OCI-LY7 (cell line): Measurements from ENCODE around the gene NCF4.

Source experiments
- EZH2phosphoT487 ChIP-seq: fragments of 200-600 bp; sonication (generic); IDR thresholded peaks from 2 replicates; pipeline ENCODE4 v1.6.1; 2018; ENCODE audit warnings: low read depth, borderline replicate concordance, mild to moderate bottlenecking, mixed run types, antibody characterized with exemption, low read length, moderate library complexity, mixed read lengths
- TF ChIP-seq, protein P1 (sequence below): fragments of 200-600 bp; sonication (generic); conservative IDR thresholded peaks from 2 replicates; pipeline ENCODE4 v1.5.1; 2014; ENCODE audit warnings: mild to moderate bottlenecking, antibody characterized with exemption, low read length, moderate library complexity, mixed read lengths

DNA sequence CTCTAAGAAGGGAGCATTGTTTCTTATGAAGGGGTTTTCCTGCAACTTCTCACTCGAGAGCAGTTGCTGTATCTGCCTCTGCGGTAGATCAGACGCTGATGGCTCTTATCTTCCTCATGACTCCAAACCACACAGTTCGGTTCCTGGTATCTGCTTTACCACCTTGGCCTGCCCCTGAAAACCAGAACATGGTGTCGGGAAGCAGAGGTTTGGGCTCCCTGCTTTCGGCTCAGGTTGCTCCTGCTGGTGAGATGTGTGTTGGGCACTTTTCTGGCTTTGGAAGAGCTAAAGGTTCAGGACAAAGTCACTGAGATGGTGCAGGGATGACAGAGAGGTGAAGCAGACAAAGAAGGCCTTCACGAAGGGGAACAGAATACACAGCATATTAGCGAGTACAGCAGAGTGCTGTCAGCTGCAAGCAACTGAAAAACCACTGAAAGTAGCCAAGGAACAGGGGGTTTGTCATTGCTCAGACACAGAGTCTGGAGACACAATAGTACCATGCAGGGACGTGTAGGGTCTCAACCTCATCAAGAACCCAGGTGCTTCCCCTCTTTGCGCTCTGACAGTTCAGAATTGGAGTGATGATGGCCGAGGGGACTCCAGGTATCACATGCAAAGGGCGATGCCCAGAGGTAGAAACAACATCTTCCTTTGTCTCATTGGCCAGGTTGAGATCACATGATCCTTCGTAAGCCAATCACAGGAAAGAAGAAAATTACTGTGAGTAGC lies 40.8 kb downstream of the NCF4 start:
- TF ChIP-seq, protein P1, sequence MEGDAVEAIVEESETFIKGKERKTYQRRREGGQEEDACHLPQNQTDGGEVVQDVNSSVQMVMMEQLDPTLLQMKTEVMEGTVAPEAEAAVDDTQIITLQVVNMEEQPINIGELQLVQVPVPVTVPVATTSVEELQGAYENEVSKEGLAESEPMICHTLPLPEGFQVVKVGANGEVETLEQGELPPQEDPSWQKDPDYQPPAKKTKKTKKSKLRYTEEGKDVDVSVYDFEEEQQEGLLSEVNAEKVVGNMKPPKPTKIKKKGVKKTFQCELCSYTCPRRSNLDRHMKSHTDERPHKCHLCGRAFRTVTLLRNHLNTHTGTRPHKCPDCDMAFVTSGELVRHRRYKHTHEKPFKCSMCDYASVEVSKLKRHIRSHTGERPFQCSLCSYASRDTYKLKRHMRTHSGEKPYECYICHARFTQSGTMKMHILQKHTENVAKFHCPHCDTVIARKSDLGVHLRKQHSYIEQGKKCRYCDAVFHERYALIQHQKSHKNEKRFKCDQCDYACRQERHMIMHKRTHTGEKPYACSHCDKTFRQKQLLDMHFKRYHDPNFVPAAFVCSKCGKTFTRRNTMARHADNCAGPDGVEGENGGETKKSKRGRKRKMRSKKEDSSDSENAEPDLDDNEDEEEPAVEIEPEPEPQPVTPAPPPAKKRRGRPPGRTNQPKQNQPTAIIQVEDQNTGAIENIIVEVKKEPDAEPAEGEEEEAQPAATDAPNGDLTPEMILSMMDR = no peak
- TF ChIP-seq EZH2phosphoT487 = no peak
